GM19193 (cell line): ENCODE data around the gene FBH1.

Source experiments
- POLR2A ChIP-seq: IDR thresholded peaks from 4 replicates; pipeline ENCODE4 v1.6.1; 2011; ENCODE audit not compliant: insufficient read depth, insufficient read length; ENCODE audit errors: extremely low read depth

FBH1 gene

GRCh38 chr10:5873515-5873995 is 16.5 kb upstream of the FBH1 start:
- no peak for TF ChIP-seq POLR2A

GRCh38 chr10:5876181-5876768 is 13.8 kb upstream of the FBH1 start:
- TF ChIP-seq POLR2A, result no peak

- TF ChIP-seq POLR2A, result no peak
Observed at GRCh38 chr10:5882961-5883360, 7.1 kb upstream of the FBH1 start.

- TF ChIP-seq POLR2A, result no peak
Observed at GRCh38 chr10:5885619-5886018, 4.4 kb upstream of the FBH1 start.

GRCh38 chr10:5887029-5887428 is 3.0 kb upstream of the FBH1 start:
- TF ChIP-seq POLR2A, result no peak

- no peak for TF ChIP-seq POLR2A
Observed at GRCh38 chr10:5887641-5888040, 2.4 kb upstream of the FBH1 start.

GRCh38 chr10:5888351-5888750 is 1.7 kb upstream of the FBH1 start:
- no peak for TF ChIP-seq POLR2A

- TF ChIP-seq POLR2A, result peak; percentile 29
Observed at GRCh38 chr10:5888843-5889623, 1.0 kb upstream of the FBH1 start.

GRCh38 chr10:5890452-5890915 is 441 bp downstream of the FBH1 start:
- no peak for TF ChIP-seq POLR2A

- no peak for TF ChIP-seq POLR2A
Observed at GRCh38 chr10:5891009-5891408, 966 bp downstream of the FBH1 start.

- no peak for TF ChIP-seq POLR2A
Observed at GRCh38 chr10:5892007-5892406, 2.0 kb downstream of the FBH1 start.

GRCh38 chr10:5893321-5893720 is 3.3 kb downstream of the FBH1 start:
- TF ChIP-seq POLR2A, result no peak

- no peak for TF ChIP-seq POLR2A
Observed at GRCh38 chr10:5894403-5894802, 4.4 kb downstream of the FBH1 start.

- no peak for TF ChIP-seq POLR2A
Observed at GRCh38 chr10:5894873-5895272, 4.8 kb downstream of the FBH1 start.

- no peak for TF ChIP-seq POLR2A
Observed at GRCh38 chr10:5895365-5895764, 5.3 kb downstream of the FBH1 start.

GRCh38 chr10:5895804-5896203 is 5.8 kb downstream of the FBH1 start:
- TF ChIP-seq POLR2A, result no peak
